GM12878 (cell line): ENCODE data around the gene RBMS1. TPM values are rescaled to one million over a fixed set of nuclear protein-coding genes. Genes with fewer than 3 reads are reported as not detected.

Source experiments
- ATAC-seq: fragments of 200-7000 bp; cut with Tn5 transposase; 3 replicates; pipeline ENCODE4 v1.9.1; 2020; ENCODE audit warnings: mild to moderate bottlenecking, moderate library complexity
- BruUV-seq: library from RNA; stranded (reverse); fragments of 400-500 nt; replicated peaks from 2 replicates; lab custom pipeline; 2021; lab: Mats Ljungman, UMichigan
- CTCF ChIA-PET: fragments of 300-600 bp; sonication (Branson Sonifier 250); formaldehyde crosslinking; extraction: SDS; loops from one replicate; lab custom pipeline; 2021; ENCODE audit warnings: inconsistent platforms; lab: Yijun Ruan, JAX
- POLR2A ChIA-PET: fragments of 350-600 bp; formaldehyde crosslinking; extraction: SDS; loops from one replicate; lab custom pipeline; 2021; ENCODE audit warnings: inconsistent platforms; lab: Charles Lee
- RAD21 ChIA-PET: fragments of 300-600 bp; sonication (Branson Sonifier 250); formaldehyde crosslinking; loops from one replicate; lab custom pipeline; 2023; ENCODE audit warnings: antibody characterized with exemption; ENCODE audit not compliant: unreplicated experiment; lab: Charles Lee
- SMC1A ChIA-PET: fragments of 300-600 bp; sonication (Branson Sonifier 250); formaldehyde crosslinking; loops from one replicate; lab custom pipeline; 2023; ENCODE audit not compliant: unreplicated experiment, uncharacterized antibody; lab: Charles Lee
- DNase-seq: peaks from one replicate; pipeline ENCODE4 v3.0.0-alpha.2; 2011; ENCODE audit warnings: low read depth, low spot score
- FAIRE-seq: peaks from 3 replicates; lab custom pipeline; 2011; peaks lifted over from hg19 to GRCh38; lab: Jason Lieb, UNC
- H2AFZ ChIP-seq: 2 replicates; pipeline ENCODE4 v1.6.0; 2011; ENCODE audit warnings: low read depth, low read length, control low read depth; ENCODE audit not compliant: control insufficient read depth
- H3K27ac ChIP-seq: 2 replicates; pipeline ENCODE4 v1.5.1; 2011; ENCODE audit warnings: control low read depth; ENCODE audit not compliant: control insufficient read depth, insufficient read depth
- H3K27me3 ChIP-seq, 2 experiments: replicated peaks in 1 of 2; 2 replicates each; pipeline versions ENCODE4 v1.6.0 to v1.6.1; 2011; ENCODE audit warnings: low read length in 1 of 2; ENCODE audit not compliant: control insufficient read depth in 2 of 2, insufficient read depth in 2 of 2
- H3K36me3 ChIP-seq, 2 experiments: 2 replicates each; pipeline ENCODE4 v1.5.1; 2011; ENCODE audit warnings: low read length in 1 of 2; ENCODE audit not compliant: control insufficient read depth in 2 of 2, insufficient read depth in 2 of 2
- H3K4me1 ChIP-seq: 2 replicates; pipeline ENCODE4 v1.6.1; 2011; ENCODE audit warnings: mild to moderate bottlenecking, low read length, moderate library complexity, mixed read lengths; ENCODE audit not compliant: control insufficient read depth, insufficient read depth
- H3K4me2 ChIP-seq: 2 replicates; pipeline ENCODE4 v1.6.0; 2011; ENCODE audit warnings: control low read depth; ENCODE audit not compliant: control insufficient read depth, insufficient read depth
- H3K4me3 ChIP-seq: fragments of 200-600 bp; sonication (generic); 2 replicates; pipeline ENCODE4 v1.5.1; 2016
- H3K79me2 ChIP-seq: 2 replicates; pipeline ENCODE4 v1.6.0; 2011; ENCODE audit warnings: low read length; ENCODE audit not compliant: control insufficient read depth, insufficient read depth
- H3K9ac ChIP-seq: 2 replicates; pipeline ENCODE4 v1.8.0; 2011; ENCODE audit warnings: low read length, control low read depth, mixed read lengths; ENCODE audit not compliant: control insufficient read depth, insufficient read depth
- H3K9me3 ChIP-seq: replicated peaks from 3 replicates; pipeline ENCODE4 v1.5.1; 2011; ENCODE audit warnings: mild to moderate bottlenecking, low read length; ENCODE audit not compliant: control insufficient read depth, insufficient read depth
- H4K20me1 ChIP-seq: 2 replicates; pipeline ENCODE4 v1.6.0; 2011; ENCODE audit not compliant: control insufficient read depth, insufficient read depth
- CBFB ChIP-seq: IDR thresholded peaks from 2 replicates; pipeline ENCODE4 v1.6.1; 2016; ENCODE audit warnings: antibody characterized with exemption, low read depth
- POLR2A ChIP-seq: IDR thresholded peaks from 2 replicates; pipeline ENCODE4 v1.6.1; 2011; ENCODE audit warnings: low read depth, mild to moderate bottlenecking, low read length
- SREBF2 ChIP-seq: IDR thresholded peaks from 2 replicates; pipeline ENCODE4 v1.6.1; 2012; ENCODE audit warnings: mild to moderate bottlenecking, low read length
- ZBTB40 ChIP-seq: fragments of 450-650 bp; IDR thresholded peaks from 2 replicates; pipeline ENCODE4 v1.6.1; 2016; ENCODE audit warnings: mild to moderate bottlenecking, moderate library complexity, borderline replicate concordance
- WGBS: methylation state at CpG from one replicate; pipeline ENCODE4 v1.1.6; 2016; ENCODE audit warnings: low lambda C conversion rate; ENCODE audit not compliant: insufficient replicate concordance, insufficient coverage; ENCODE audit errors: missing lambda C conversion rate; 5-methylcytosine and 5-hydroxymethylcytosine counted together
- in situ Hi-C: fragments of 300-500 bp; cut with MboI; formaldehyde crosslinking; loops from 9 replicates; pipeline ENCODE4 v1.14.3; 2018; ENCODE audit warnings: mixed read lengths
- intact Hi-C: fragments of 100-400 bp; cut with micrococcal nuclease; formaldehyde crosslinking; loops from one replicate; pipeline ENCODE4 v1.14.2; 2022; ENCODE audit not compliant: unreplicated experiment
- polyA plus RNA-seq, 11 experiments: library from polyadenylated mRNA; depleted of rRNA in 4 of 11; unstranded in 6 of 11; stranded (reverse) in 5 of 11; fragments of >200 nt; fragmentation: Nextera tagmentation in 4 of 11; fragmentation: Illumina TruSeq in 1 of 11; extraction: Ambion mirVana in 4 of 11; extraction: Trizol in 1 of 11; gene quantifications; 1 replicate in 1 of 11; 2 replicates in 10 of 11; pipeline versions ENCODE4 v1.2.1 to v1.2.3, GENCODE V29; 2011 to 2016; ENCODE audit warnings: inconsistent platforms in 2 of 11, missing spikeins in 2 of 11, low read depth in 1 of 11
- total RNA-seq, 4 experiments: library from RNA; depleted of rRNA in 3 of 4; stranded (reverse); fragments of >200 nt in 3 of 4; fragmentation: Illumina TruSeq in 1 of 4; extraction: Trizol in 1 of 4; gene quantifications; 2 replicates each; pipeline versions ENCODE4 v1.2.1 to v1.2.3, GENCODE V29; 2013 to 2021
- TF ChIP-seq, protein P1 (sequence below): IDR thresholded peaks from 2 replicates; pipeline ENCODE4 v1.6.1; 2011; ENCODE audit warnings: low read depth, low read length, improper control_type of control experiment, borderline replicate concordance

RBMS1 gene
- total and polyA plus RNA-seq, 10 of the 15 experiments (the other 5 are each of a cell fraction or from before 2014, with no cell fraction given), result 0.04 to 0.31 (median 0.17) TPM; not detected in 1

- TF ChIP-seq, protein P1, sequence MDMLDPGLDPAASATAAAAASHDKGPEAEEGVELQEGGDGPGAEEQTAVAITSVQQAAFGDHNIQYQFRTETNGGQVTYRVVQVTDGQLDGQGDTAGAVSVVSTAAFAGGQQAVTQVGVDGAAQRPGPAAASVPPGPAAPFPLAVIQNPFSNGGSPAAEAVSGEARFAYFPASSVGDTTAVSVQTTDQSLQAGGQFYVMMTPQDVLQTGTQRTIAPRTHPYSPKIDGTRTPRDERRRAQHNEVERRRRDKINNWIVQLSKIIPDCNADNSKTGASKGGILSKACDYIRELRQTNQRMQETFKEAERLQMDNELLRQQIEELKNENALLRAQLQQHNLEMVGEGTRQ, result no peak
- TF ChIP-seq CBFB (no peak), SREBF2 (no peak)
Measured at GRCh38 chr2:160326786-160327185, 166.8 kb downstream of the RBMS1 start (continued).

- no peaks in the 10 kb centered on the region; a peak in 1 of 4 replicates for H3K27me3 ChIP-seq
- no peaks in the 10 kb centered on the region for H3K36me3 ChIP-seq
- WGBS, result 26% methylated on average over 2 of the region's 2 CpGs
- TF ChIP-seq POLR2A (no peak), ZBTB40 (peak; percentile 64)
- TF ChIP-seq, all 136 proteins: peak for 1
- no TSS peak for BruUV-seq
- Histone ChIP-seq H3K9ac (no peak overlapping the region), H3K79me2 (no peaks in the 10 kb centered on the region), H3K4me1 (no peaks in the 10 kb centered on the region), H2AFZ (no peak overlapping the region), H3K9me3 (no peaks in the 10 kb centered on the region), H3K4me3 (no peak overlapping the region), H3K27ac (no peak overlapping the region), H3K4me2 (no peak overlapping the region), H4K20me1 (no peaks in the 10 kb centered on the region)
- in situ Hi-C loops, result no loop called here
- ATAC-seq (no peak), FAIRE-seq (no peak), DNase-seq (no peak)
- intact Hi-C loops, result loop anchor here (2.0 kb wide), 1 partner anchor 669 kb away; no protein-coding TSS in a partner anchor
- ChIA-PET POLR2A (no interaction called here), RAD21 (no interaction called here), SMC1A (interaction anchor here (0.5 to 5.2 kb wide), 8 partner anchors 11 to 737 kb away, joined by 3 to 50 read pairs (median 6); no protein-coding TSS in a partner anchor), CTCF (interaction anchor here (0.6 to 6.0 kb wide), 14 partner anchors 10 to 739 kb away, joined by 3 to 100 read pairs (median 4); no protein-coding TSS in a partner anchor)
Measured at GRCh38 chr2:160325418-160325817, 168.2 kb downstream of the RBMS1 start.
